Testis (tissue), 3 donors: ENCODE measurements around the gene LRP1. TPM values are rescaled to one million over a fixed set of nuclear protein-coding genes. Genes with fewer than 3 reads are reported as not detected.

Source experiments
- DNase-seq: peaks from one replicate; pipeline ENCODE4 v3.0.0-alpha.2; 2019
- H3K27ac ChIP-seq, 2 donors: fragments of 200-600 bp; sonication (generic); one replicate each; pipeline ENCODE4 v1.5.1; 2019
- H3K27me3 ChIP-seq: fragments of 200-600 bp; sonication (generic); one replicate; pipeline ENCODE4 v1.5.1; 2019
- H3K36me3 ChIP-seq: fragments of 200-600 bp; sonication (generic); one replicate; pipeline ENCODE4 v1.5.1; 2017; ENCODE audit warnings: low read depth; ENCODE audit errors: missing control alignments
- H3K4me1 ChIP-seq: fragments of 200-600 bp; sonication (generic); one replicate; pipeline ENCODE4 v1.5.1; 2019
- H3K4me3 ChIP-seq, 2 donors: fragments of 200-600 bp; sonication (generic); one replicate each; pipeline ENCODE4 v1.5.1; 2017 to 2019
- H3K9me3 ChIP-seq: fragments of 200-600 bp; sonication (generic); one replicate; pipeline ENCODE4 v1.5.1; 2017
- CTCF ChIP-seq, 3 experiments: fragments of 450-650 bp in 2 of 3; fragments of 200-600 bp in 1 of 3; sonication (generic) in 1 of 3; IDR thresholded peaks; one replicate each; pipeline ENCODE4 v1.5.1; 2016 to 2019; ENCODE audit warnings: antibody characterized with exemption in 3 of 3, mild to moderate bottlenecking in 2 of 3, moderate library complexity in 1 of 3
- POLR2A ChIP-seq: fragments of 450-650 bp; IDR thresholded peaks from one replicate; pipeline ENCODE4 v1.6.1; 2017; ENCODE audit warnings: antibody characterized with exemption, mild to moderate bottlenecking, moderate library complexity
- WGBS, 2 donors: methylation state at CpG; one replicate each; pipeline ENCODE4 v1.1.5; 2018; 5-methylcytosine and 5-hydroxymethylcytosine counted together
- intact Hi-C: fragments of 100-400 bp; cut with DNase I; formaldehyde crosslinking; loops from one replicate; pipeline ENCODE4 v1.15.1; 2023; ENCODE audit warnings: low total_unique reads
- polyA plus RNA-seq: library from polyadenylated mRNA; stranded (reverse); fragments of 350-450 nt; fragmentation: Illumina TruSeq; extraction: RNeasy Lipid Tissue Mini Kit (QIAGEN cat#74804); gene quantifications from one replicate; pipeline ENCODE4 v1.2.3, GENCODE V29; 2014; ENCODE audit warnings: low read depth, low replicate concordance; ENCODE audit not compliant: insufficient read depth
- total RNA-seq, 2 donors: library from RNA; depleted of rRNA; stranded (reverse); fragments of >200 nt; gene quantifications; one replicate each; pipeline ENCODE4 v1.2.3, GENCODE V29; 2016

Gene LRP1
- total and polyA plus RNA-seq, 3 donors from 2014 or later = 82.4 to 200 (median 135) TPM

- Histone ChIP-seq H3K4me3 (no peak overlapping the region), H3K27ac (peak overlapping the region; percentile 8 to 100), H3K27me3 (no peaks in the 10 kb centered on the region), H3K4me1 (peaks cover 38% of the 10 kb centered on the region), H3K9me3 (no peaks in the 10 kb centered on the region), H3K36me3 (no peaks in the 10 kb centered on the region)
- DNase-seq = no peak
- intact Hi-C loops = no loop called here
- WGBS, 2 donors = 42 to 50% methylated on average over 12 to 15 of the region's 15 CpGs
- no peak for TF ChIP-seq CTCF (IDR thresholded peaks at IDR 0.05)
- TF ChIP-seq POLR2A = no peak
Measured at GRCh38 chr12:57094208-57095160, 33.8 kb upstream of the LRP1 start.

DNA sequence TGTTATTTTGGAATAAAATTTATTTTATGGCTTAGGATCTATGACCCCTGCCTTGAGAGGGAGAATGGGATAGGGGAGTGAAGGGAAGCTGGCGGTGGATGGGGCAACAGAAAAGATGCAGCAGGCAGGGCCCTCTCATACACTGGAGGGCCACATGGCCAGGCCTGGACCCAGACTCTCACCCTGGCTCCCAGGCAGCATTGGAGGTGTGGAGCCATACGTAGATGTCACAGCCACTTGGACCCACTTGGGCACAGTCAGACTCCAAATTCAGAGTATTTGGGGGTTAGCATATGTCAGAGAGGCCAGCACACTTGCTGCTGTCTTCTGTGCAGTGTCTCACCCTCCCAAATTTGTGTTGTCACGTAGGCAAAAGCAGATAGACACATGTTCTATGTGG is 32.8 kb upstream of the LRP1 start:
- no peaks in the 10 kb centered on the region for H3K27me3 ChIP-seq

GRCh38 chr12:57096099-57096572 is 32.1 kb upstream of the LRP1 start:
- 75 to 86% methylated on average over 2 to 6 of the region's 6 CpGs for WGBS, 2 donors
- Histone ChIP-seq H3K9me3 (no peaks in the 10 kb centered on the region), H3K27ac (no peak overlapping the region), H3K27me3 (no peaks in the 10 kb centered on the region), H3K4me1 (peaks cover 28% of the 10 kb centered on the region), H3K4me3 (no peak overlapping the region), H3K36me3 (no peaks in the 10 kb centered on the region)
- DNase-seq = no peak
- TF ChIP-seq CTCF (IDR thresholded peaks at IDR 0.05) (no peak), POLR2A (no peak)
- intact Hi-C loops = no loop called here

More for the DNA sequence above, 32.8 kb upstream of the LRP1 start:
- no peak overlapping the region for H3K27ac ChIP-seq
- no peak for DNase-seq
- no peaks in the 10 kb centered on the region for H3K9me3 ChIP-seq
- intact Hi-C loops = no loop called here
- no peak for TF ChIP-seq POLR2A
- no peak for TF ChIP-seq CTCF (IDR thresholded peaks at IDR 0.05)
- H3K4me3 ChIP-seq = no peak overlapping the region
- peaks cover 35% of the 10 kb centered on the region for H3K4me1 ChIP-seq
- 75 to 82% methylated on average over 2 to 3 of the region's 3 CpGs for WGBS, 2 donors
- no peaks in the 10 kb centered on the region for H3K36me3 ChIP-seq

DNA sequence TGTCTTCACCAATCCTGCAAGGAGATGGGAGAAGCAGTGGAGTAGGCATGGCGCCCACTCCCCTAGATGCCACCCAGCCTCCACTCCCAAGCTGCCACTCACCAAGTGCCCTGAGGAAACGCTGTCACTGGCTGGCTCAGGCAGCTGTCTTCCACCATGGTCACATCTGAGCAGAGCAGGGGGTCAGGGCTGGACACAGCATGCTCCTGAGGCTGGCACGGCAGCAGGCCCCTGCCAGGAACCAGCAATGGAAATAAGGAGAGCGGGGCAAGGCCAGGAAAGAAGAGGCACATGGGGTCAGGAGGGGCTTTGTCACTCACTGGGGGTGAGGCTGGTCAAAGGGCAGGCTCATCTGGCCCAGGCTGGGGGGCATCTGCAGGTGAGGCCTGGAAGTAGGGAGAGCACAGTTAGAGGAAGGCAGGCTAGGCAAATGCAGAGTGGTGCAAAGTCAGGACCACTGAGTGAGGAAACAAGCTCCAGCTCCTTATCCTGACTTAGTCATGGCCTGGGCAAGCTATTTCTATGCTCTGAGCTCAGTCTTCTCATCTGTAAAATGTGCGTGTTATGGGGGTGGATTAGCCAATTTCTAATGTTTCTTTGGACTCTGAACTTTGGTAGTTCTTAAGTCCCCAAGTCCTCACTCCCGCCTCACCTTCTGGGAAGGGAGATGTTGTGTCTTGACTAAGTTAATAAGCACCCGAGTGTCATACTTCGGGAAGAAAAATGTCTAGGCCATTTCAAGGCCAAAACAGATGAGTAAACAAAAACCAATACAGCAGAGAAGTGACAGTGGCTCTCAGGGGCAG is 31.3 kb upstream of the LRP1 start:
- no peaks in the 10 kb centered on the region for H3K9me3 ChIP-seq
- H3K27ac ChIP-seq = no peak overlapping the region
- H3K4me3 ChIP-seq = no peak overlapping the region
- intact Hi-C loops = no loop called here
- 78 to 80% methylated on average over 6 to 8 of the region's 8 CpGs for whole genome bisulfite sequencing, 2 donors
- H3K4me1 ChIP-seq = peaks cover 22% of the 10 kb centered on the region
- H3K27me3 ChIP-seq = no peaks in the 10 kb centered on the region
- no peak for DNase-seq
- no peak for TF ChIP-seq POLR2A
- TF ChIP-seq CTCF (IDR thresholded peaks at IDR 0.05) = no peak
- H3K36me3 ChIP-seq = no peaks in the 10 kb centered on the region
